PC-3 (cell line): ENCODE data around the gene CPZ.

Experiments used
- EZH2 ChIP-seq: fragments of 300-600 bp; sonication (generic); IDR thresholded peaks from one replicate; pipeline ENCODE4 v1.6.1; 2017; ENCODE audit warnings: antibody characterized with exemption, mild to moderate bottlenecking, low read length; ENCODE audit not compliant: unreplicated experiment
- TF ChIP-seq, protein P1 (sequence below): fragments of 300-600 bp; sonication (generic); conservative IDR thresholded peaks from 2 replicates; pipeline ENCODE4 v1.5.1; 2017; ENCODE audit warnings: antibody characterized with exemption, low read depth, mild to moderate bottlenecking, low read length

DNA sequence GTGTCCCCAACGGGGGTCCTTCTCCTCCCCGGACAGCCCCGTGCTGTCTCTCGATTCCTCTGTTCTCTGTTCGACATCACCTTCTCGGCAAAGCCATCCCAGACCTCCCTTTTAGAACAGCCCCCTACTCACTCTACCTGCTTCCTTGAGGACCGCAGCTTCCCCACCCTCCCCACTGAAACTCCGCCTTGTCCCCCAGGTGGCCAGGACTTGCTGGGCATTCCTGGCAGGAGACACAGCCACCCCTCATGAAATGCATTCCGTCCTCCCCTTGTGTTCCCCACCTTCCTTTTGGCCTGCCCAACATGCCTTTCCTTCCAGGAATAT, 47.2 kb upstream of the CPZ start:
- TF ChIP-seq, protein P1, sequence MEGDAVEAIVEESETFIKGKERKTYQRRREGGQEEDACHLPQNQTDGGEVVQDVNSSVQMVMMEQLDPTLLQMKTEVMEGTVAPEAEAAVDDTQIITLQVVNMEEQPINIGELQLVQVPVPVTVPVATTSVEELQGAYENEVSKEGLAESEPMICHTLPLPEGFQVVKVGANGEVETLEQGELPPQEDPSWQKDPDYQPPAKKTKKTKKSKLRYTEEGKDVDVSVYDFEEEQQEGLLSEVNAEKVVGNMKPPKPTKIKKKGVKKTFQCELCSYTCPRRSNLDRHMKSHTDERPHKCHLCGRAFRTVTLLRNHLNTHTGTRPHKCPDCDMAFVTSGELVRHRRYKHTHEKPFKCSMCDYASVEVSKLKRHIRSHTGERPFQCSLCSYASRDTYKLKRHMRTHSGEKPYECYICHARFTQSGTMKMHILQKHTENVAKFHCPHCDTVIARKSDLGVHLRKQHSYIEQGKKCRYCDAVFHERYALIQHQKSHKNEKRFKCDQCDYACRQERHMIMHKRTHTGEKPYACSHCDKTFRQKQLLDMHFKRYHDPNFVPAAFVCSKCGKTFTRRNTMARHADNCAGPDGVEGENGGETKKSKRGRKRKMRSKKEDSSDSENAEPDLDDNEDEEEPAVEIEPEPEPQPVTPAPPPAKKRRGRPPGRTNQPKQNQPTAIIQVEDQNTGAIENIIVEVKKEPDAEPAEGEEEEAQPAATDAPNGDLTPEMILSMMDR: no peak
- no peak for TF ChIP-seq EZH2
